CD4-positive, alpha-beta memory T cell (primary cell): ENCODE results near the gene SERPINB10. TPM values are rescaled to one million over a fixed set of nuclear protein-coding genes. Genes with fewer than 3 reads are reported as not detected.

Experiments used
- CTCF ChIA-PET: fragments of 350-600 bp; sonication (Branson Sonifier 250); formaldehyde crosslinking; loops from one replicate; lab custom pipeline; 2021; ENCODE audit warnings: inconsistent platforms; ENCODE audit not compliant: partially characterized antibody; lab: Charles Lee
- POLR2A ChIA-PET: fragments of 350-600 bp; sonication (Branson Sonifier 250); formaldehyde crosslinking; loops from one replicate; lab custom pipeline; 2021; ENCODE audit not compliant: partially characterized antibody; lab: Charles Lee
- DNase-seq, 5 donors: peaks; one replicate each; pipeline versions ENCODE4 v3.0.0 to v3.0.0-alpha.2; 2020 to 2022; ENCODE audit warnings: mixed read lengths in 1 of 5
- H3K27ac ChIP-seq: one replicate; pipeline ENCODE4 v1.7.0; 2013; ENCODE audit warnings: low read depth, low read length
- H3K27me3 ChIP-seq: 2 replicates; pipeline ENCODE4 v1.7.0; 2013; ENCODE audit warnings: mild to moderate bottlenecking, low read length, moderate library complexity; ENCODE audit not compliant: insufficient read depth
- H3K36me3 ChIP-seq: 2 replicates; pipeline ENCODE4 v1.7.0; 2013; ENCODE audit warnings: mild to moderate bottlenecking, low read length, moderate library complexity; ENCODE audit not compliant: insufficient read depth
- H3K4me1 ChIP-seq: 2 replicates; pipeline ENCODE4 v1.7.0; 2013; ENCODE audit warnings: mild to moderate bottlenecking, low read length, moderate library complexity; ENCODE audit not compliant: insufficient read depth
- H3K4me3 ChIP-seq, 2 donors: one replicate each; pipeline ENCODE4 v1.7.0; 2013; ENCODE audit warnings: low read length in 2 of 2, mild to moderate bottlenecking in 1 of 2
- H3K9me3 ChIP-seq, 2 donors: one replicate each; pipeline ENCODE4 v1.7.0; 2013; ENCODE audit warnings: low read length in 2 of 2, control low read depth in 1 of 2; ENCODE audit not compliant: control insufficient read depth in 1 of 2
- H3K27ac Mint-ChIP-seq, 7 donors: one replicate each; pipeline ENCODE4 v1.8.0; 2020 to 2021; ENCODE audit warnings: mixed read lengths in 7 of 7, mild to moderate bottlenecking in 6 of 7, inconsistent platforms in 3 of 7, moderate library complexity in 3 of 7
- H3K27me3 Mint-ChIP-seq, 2 donors: one replicate each; pipeline ENCODE4 v1.8.0; 2020 to 2021; ENCODE audit warnings: mixed read lengths in 2 of 2
- H3K36me3 Mint-ChIP-seq, 2 donors: one replicate each; pipeline ENCODE4 v1.8.0; 2020 to 2021; ENCODE audit warnings: mixed read lengths in 2 of 2, inconsistent platforms in 1 of 2, mild to moderate bottlenecking in 1 of 2
- H3K4me1 Mint-ChIP-seq, 4 donors: one replicate each; pipeline ENCODE4 v1.8.0; 2020 to 2021; ENCODE audit warnings: mixed read lengths in 4 of 4, mild to moderate bottlenecking in 1 of 4
- H3K4me3 Mint-ChIP-seq, 8 donors: one replicate each; pipeline ENCODE4 v1.8.0; 2020 to 2021; ENCODE audit warnings: mixed read lengths in 8 of 8, mild to moderate bottlenecking in 7 of 8, moderate library complexity in 6 of 8, inconsistent platforms in 3 of 8
- H3K9me3 Mint-ChIP-seq, 8 donors: one replicate each; pipeline ENCODE4 v1.8.0; 2020 to 2021; ENCODE audit warnings: mixed read lengths in 8 of 8, mild to moderate bottlenecking in 5 of 8, inconsistent platforms in 3 of 8, moderate library complexity in 1 of 8
- intact Hi-C: fragments of 100-400 bp; cut with micrococcal nuclease; formaldehyde crosslinking; loops from one replicate; pipeline ENCODE4 v1.15.1; 2023
- polyA plus RNA-seq, 2 donors: library from polyadenylated mRNA; unstranded; fragments of 300-500 nt; fragmentation: Illumina TruSeq; gene quantifications; one replicate each; pipeline ENCODE4 v1.2.3, GENCODE V29; 2021
- total RNA-seq, 2 experiments: library from RNA; stranded (reverse); gene quantifications; one replicate each; pipeline ENCODE4 v1.2.3, GENCODE V29; 2021

Gene SERPINB10
- total and polyA plus RNA-seq, 4 experiments from 2014 or later: not detected

DNA sequence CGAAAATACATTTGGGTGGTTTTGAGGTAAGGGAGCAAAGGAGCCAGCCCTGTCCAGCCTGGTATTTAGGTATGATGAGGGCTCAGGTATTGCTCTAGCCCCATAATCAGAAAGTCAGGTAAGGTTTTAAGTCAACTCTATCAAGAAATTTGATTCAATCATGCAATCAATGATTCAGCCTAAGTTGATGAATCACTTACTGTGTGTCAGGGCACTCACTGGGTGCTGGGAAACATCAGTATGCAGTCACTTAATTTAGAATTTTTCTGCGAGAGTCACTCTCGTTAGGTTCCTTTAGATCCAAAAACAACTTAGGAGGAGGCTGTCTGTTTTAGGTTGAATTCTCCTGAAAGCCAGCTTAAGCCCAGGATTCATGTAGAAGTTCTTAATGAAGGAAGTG, 37.9 kb upstream of the SERPINB10 start:
- POLR2A ChIA-PET: no interaction called here
- peaks cover 4 to 11% of the 10 kb centered on the region in 2 donors for H3K27me3 Mint-ChIP-seq

DNA sequence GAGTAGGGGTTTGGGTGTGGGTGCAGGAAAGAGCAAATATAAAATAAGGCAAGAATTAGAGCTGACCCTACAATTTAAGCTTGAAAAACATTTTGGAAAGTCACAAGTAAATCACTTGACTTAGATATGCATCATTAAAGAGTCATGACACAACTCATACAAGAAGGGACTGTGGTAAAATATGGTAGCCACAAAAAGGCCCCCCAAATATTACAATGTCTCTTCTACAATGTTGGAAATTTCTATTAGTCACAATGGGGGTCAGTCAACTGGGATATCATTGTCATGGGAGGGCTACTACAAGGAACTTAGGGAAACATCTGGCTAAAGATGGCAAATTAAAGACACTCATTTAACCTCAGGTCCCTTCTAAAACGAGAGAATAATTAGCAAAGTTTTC, 35.9 kb upstream of the SERPINB10 start:
- ChIA-PET CTCF (no interaction called here), POLR2A (no interaction called here)
- H3K36me3 ChIP-seq: no peaks in the 10 kb centered on the region
- H3K4me3 ChIP-seq: no peak overlapping the region
- Mint-ChIP-seq H3K4me3 (no peak overlapping the region), H3K36me3 (no peaks in the 10 kb centered on the region), H3K27ac (no peak overlapping the region), H3K27me3 (peaks cover 4 to 13% of the 10 kb centered on the region in 2 donors), H3K9me3 (peaks cover 0 to 2% (median 0%) of the 10 kb centered on the region in 8 donors), H3K4me1 (no peaks in the 10 kb centered on the region)
- no peaks in the 10 kb centered on the region for H3K9me3 ChIP-seq
- intact Hi-C loops: no loop called here
- no peaks in the 10 kb centered on the region for H3K27me3 ChIP-seq
- no peak for DNase-seq
- H3K4me1 ChIP-seq: no peaks in the 10 kb centered on the region
- H3K27ac ChIP-seq: no peak overlapping the region

More for the DNA sequence above, 37.9 kb upstream of the SERPINB10 start:
- H3K9me3 Mint-ChIP-seq: no peaks in the 10 kb centered on the region
- intact Hi-C loops: no loop called here
- Histone ChIP-seq H3K4me3 (no peak overlapping the region), H3K4me1 (no peaks in the 10 kb centered on the region), H3K27ac (no peak overlapping the region), H3K9me3 (no peaks in the 10 kb centered on the region), H3K36me3 (no peaks in the 10 kb centered on the region), H3K27me3 (no peaks in the 10 kb centered on the region)
- no peaks in the 10 kb centered on the region for H3K36me3 Mint-ChIP-seq
- no peak for DNase-seq
- no peak overlapping the region for H3K27ac Mint-ChIP-seq
- CTCF ChIA-PET: no interaction called here
- H3K4me1 Mint-ChIP-seq: no peaks in the 10 kb centered on the region
- no peak overlapping the region for H3K4me3 Mint-ChIP-seq

DNA sequence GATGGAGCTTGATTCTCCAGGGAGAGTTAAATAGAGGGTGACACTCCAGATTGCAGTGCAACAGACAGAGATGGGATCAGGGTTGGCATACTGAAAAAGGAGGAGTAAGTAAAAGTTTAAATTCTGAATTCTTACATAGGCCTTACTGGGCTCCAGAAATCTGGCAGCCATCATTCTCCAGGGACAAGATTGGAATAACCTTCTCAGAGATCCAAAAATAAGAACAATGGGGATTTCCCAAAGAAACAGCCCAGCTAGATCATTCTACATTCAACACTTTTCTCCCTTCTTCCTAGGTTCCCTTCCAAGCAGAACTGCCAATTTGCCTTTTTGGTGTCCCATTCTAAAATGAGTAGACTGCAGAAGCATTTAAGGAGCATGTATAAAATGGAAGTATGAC, 35.2 kb upstream of the SERPINB10 start:
- intact Hi-C loops: no loop called here
- peaks cover 0 to 2% (median 0%) of the 10 kb centered on the region in 8 donors for H3K9me3 Mint-ChIP-seq
- no peaks in the 10 kb centered on the region for H3K36me3 Mint-ChIP-seq

DNA sequence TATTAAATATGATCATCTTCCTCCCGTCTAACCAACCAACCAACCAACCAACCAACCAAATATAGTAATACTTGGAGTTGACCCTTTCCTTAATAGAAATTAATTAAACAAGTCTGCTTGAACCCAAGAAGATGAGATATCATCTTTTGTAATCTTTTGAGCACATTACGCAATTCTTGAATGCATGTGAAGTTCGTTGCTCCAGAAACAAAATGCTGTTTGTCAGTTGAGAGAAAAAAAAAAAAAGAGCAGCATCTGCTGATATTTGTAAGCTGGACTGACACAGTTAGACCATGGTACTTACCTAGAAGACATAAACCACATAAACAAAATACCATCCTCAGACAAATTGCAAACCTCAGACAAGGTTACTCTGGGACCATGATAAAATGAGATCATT, 29.4 kb upstream of the SERPINB10 start:
- no peaks in the 10 kb centered on the region for H3K27me3 ChIP-seq

More for the DNA sequence above, 35.2 kb upstream of the SERPINB10 start:
- H3K4me1 ChIP-seq: no peaks in the 10 kb centered on the region
- H3K36me3 ChIP-seq: no peaks in the 10 kb centered on the region
- no peaks in the 10 kb centered on the region for H3K9me3 ChIP-seq
- Mint-ChIP-seq H3K4me3 (no peak overlapping the region), H3K4me1 (no peaks in the 10 kb centered on the region), H3K27me3 (peaks cover 4 to 13% of the 10 kb centered on the region in 2 donors), H3K27ac (no peak overlapping the region)
- no peak for DNase-seq
- H3K4me3 ChIP-seq: no peak overlapping the region
- CTCF ChIA-PET: no interaction called here
- no peaks in the 10 kb centered on the region for H3K27me3 ChIP-seq
- H3K27ac ChIP-seq: no peak overlapping the region
- POLR2A ChIA-PET: no interaction called here

DNA sequence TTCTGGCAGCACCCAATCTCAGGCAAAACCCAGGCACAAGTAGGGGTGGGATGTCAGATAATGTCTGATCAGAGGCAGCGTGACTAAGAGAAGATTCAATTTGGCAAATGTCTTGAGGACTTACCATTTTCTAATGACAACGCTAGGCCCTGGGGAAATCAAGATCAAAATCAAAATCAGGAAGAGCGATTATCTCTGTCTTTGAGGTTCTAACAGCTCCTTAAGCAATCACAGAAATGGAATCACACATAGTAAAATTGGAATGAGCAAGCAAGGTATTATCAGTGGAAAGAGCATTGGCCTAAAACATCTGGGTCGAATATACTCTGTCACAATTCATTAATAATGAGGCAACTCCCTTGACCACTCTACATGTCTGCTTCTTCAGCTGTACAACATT, 28.8 kb upstream of the SERPINB10 start:
- Mint-ChIP-seq H3K4me1 (no peaks in the 10 kb centered on the region), H3K27ac (peak overlapping the region in 1 of 7 donors; percentile 26), H3K9me3 (peaks cover 0 to 2% (median 0%) of the 10 kb centered on the region in 8 donors), H3K36me3 (no peaks in the 10 kb centered on the region), H3K27me3 (peaks cover 0 to 2% of the 10 kb centered on the region in 2 donors), H3K4me3 (no peak overlapping the region)
- intact Hi-C loops: no loop called here
- H3K27me3 ChIP-seq: no peaks in the 10 kb centered on the region
- no peaks in the 10 kb centered on the region for H3K9me3 ChIP-seq
- ChIA-PET CTCF (no interaction called here), POLR2A (no interaction called here)
- no peak overlapping the region for H3K27ac ChIP-seq
- no peaks in the 10 kb centered on the region for H3K36me3 ChIP-seq
- H3K4me3 ChIP-seq: no peak overlapping the region
- no peaks in the 10 kb centered on the region for H3K4me1 ChIP-seq
- no peak for DNase-seq

More for the DNA sequence above, 29.4 kb upstream of the SERPINB10 start:
- POLR2A ChIA-PET: no interaction called here
- Mint-ChIP-seq H3K4me1 (no peaks in the 10 kb centered on the region), H3K27me3 (peaks cover 0 to 2% of the 10 kb centered on the region in 2 donors), H3K27ac (no peak overlapping the region), H3K9me3 (peaks cover 0 to 2% (median 0%) of the 10 kb centered on the region in 8 donors), H3K4me3 (no peak overlapping the region), H3K36me3 (no peaks in the 10 kb centered on the region)
- no peaks in the 10 kb centered on the region for H3K36me3 ChIP-seq
- H3K27ac ChIP-seq: no peak overlapping the region
- CTCF ChIA-PET: no interaction called here
- intact Hi-C loops: no loop called here
- no peak for DNase-seq
- no peak overlapping the region for H3K4me3 ChIP-seq
- no peaks in the 10 kb centered on the region for H3K9me3 ChIP-seq
- H3K4me1 ChIP-seq: no peaks in the 10 kb centered on the region

DNA sequence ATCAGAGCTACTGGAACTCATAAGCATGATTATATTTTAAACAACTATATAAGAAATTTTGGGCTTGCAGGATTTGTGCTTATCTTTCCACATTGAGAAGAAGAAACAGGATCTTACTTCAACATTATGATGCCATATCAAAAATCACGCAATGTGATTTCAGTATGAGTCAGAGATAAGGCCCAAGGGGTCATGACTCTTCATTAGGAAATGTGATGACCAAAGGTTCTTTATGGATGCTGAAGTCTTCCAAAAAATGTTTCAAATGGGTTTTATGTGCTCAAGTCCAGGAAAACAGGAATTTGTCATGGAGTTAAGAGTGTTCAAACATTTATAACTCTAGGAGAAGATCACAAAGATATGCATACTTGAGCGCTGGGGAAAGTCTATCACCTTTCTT, 28.0 kb upstream of the SERPINB10 start:
- intact Hi-C loops: no loop called here
- H3K4me1 ChIP-seq: no peaks in the 10 kb centered on the region
- no peaks in the 10 kb centered on the region for H3K36me3 ChIP-seq
- DNase-seq: no peak
- ChIA-PET CTCF (no interaction called here), POLR2A (no interaction called here)
- Mint-ChIP-seq H3K9me3 (peaks cover 0 to 2% (median 0%) of the 10 kb centered on the region in 8 donors), H3K4me1 (no peaks in the 10 kb centered on the region), H3K36me3 (no peaks in the 10 kb centered on the region), H3K4me3 (no peak overlapping the region), H3K27ac (no peak overlapping the region), H3K27me3 (peaks cover 2 to 4% of the 10 kb centered on the region in 2 donors)
- no peak overlapping the region for H3K27ac ChIP-seq
- no peaks in the 10 kb centered on the region for H3K9me3 ChIP-seq
- H3K27me3 ChIP-seq: no peaks in the 10 kb centered on the region
- no peak overlapping the region for H3K4me3 ChIP-seq

DNA sequence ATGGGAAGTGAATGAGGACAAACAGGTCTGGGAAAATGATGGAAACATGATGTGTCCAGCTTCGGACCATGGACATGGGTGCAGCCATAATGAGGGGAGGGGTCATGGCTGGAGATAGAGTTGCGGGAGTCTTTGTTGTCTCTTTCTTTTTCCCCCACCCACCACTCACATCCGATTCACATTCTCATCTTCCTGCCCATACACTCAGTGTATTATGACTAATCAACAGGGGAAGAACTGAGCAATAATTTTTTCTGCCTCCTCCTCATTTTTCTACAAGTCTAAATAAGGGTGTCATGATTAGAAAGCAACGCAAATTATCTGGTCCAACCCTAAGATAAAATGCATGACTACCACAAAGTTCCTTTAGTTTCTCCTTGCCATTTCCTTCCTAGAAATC, 25.9 kb upstream of the SERPINB10 start:
- Mint-ChIP-seq H3K4me1 (no peaks in the 10 kb centered on the region), H3K27me3 (peaks cover 6 to 7% of the 10 kb centered on the region in 2 donors), H3K9me3 (no peaks in the 10 kb centered on the region), H3K27ac (no peak overlapping the region), H3K4me3 (no peak overlapping the region), H3K36me3 (no peaks in the 10 kb centered on the region)
- intact Hi-C loops: no loop called here
- Histone ChIP-seq H3K4me1 (no peaks in the 10 kb centered on the region), H3K27ac (no peak overlapping the region), H3K4me3 (no peak overlapping the region), H3K9me3 (no peaks in the 10 kb centered on the region), H3K27me3 (no peaks in the 10 kb centered on the region), H3K36me3 (no peaks in the 10 kb centered on the region)
- POLR2A ChIA-PET: no interaction called here
- no peak for DNase-seq
- CTCF ChIA-PET: no interaction called here
